Mesodermal cell (in vitro differentiated cells): ENCODE data around the gene ENTPD3.

Experiments
- H3K27ac ChIP-seq: 2 replicates; pipeline ENCODE4 v1.7.0; 2013; ENCODE audit warnings: mild to moderate bottlenecking, low read depth, low read length, moderate library complexity; ENCODE audit not compliant: severe bottlenecking
- H3K36me3 ChIP-seq: 2 replicates; pipeline ENCODE4 v1.7.1; 2013; ENCODE audit warnings: mild to moderate bottlenecking, low read length, moderate library complexity; ENCODE audit not compliant: control insufficient read depth, insufficient read depth
- H3K4me1 ChIP-seq: one replicate; pipeline ENCODE4 v1.7.1; 2013; ENCODE audit warnings: mild to moderate bottlenecking, low read length; ENCODE audit not compliant: insufficient read depth, control insufficient read depth, poor library complexity, severe bottlenecking
- H3K4me3 ChIP-seq: 2 replicates; pipeline ENCODE4 v1.7.0; 2013; ENCODE audit warnings: low read length, control low read depth, mild to moderate bottlenecking; ENCODE audit not compliant: insufficient read depth, poor library complexity, severe bottlenecking; ENCODE audit errors: extremely low read depth
- H3K9me3 ChIP-seq: 2 replicates; pipeline ENCODE4 v1.7.1; 2013; ENCODE audit warnings: mild to moderate bottlenecking, low read length, moderate library complexity; ENCODE audit not compliant: control insufficient read depth
- WGBS, 2 experiments: methylation state at CpG; one replicate each; pipeline ENCODE4 v1.1.5; 2013; ENCODE audit warnings: missing lambda C conversion rate in 2 of 2; ENCODE audit not compliant: insufficient coverage in 2 of 2; 5-methylcytosine and 5-hydroxymethylcytosine counted together

ENTPD3 gene

DNA sequence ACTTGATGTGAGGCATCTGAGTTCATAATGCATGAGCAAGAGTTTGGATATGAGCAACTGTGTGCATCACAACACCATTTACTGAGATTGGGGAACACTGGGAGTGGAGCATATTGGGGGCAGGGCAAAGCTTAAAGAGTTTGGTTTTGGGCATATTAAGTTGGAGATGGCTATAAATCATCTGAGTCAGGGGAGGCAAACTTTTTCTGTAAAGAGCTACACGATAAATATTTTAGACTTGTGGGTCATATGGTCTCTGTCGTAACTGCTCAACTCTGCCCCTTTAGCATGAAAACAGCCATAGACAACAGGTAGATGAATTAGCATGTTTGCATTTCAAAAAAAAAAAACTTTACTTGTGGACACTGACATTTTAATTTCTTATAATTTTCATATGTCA lies 20.0 kb downstream of the ENTPD3 start:
- H3K4me3 ChIP-seq = no peak overlapping the region
- no peaks in the 10 kb centered on the region for H3K4me1 ChIP-seq
- 88% methylated on average over 2 of the region's 2 CpGs; no CpG with 5 or more reads in 1 of the 2 experiments for WGBS, 2 experiments
- H3K9me3 ChIP-seq = no peaks in the 10 kb centered on the region
- no peak overlapping the region for H3K27ac ChIP-seq
- no peaks in the 10 kb centered on the region for H3K36me3 ChIP-seq

DNA sequence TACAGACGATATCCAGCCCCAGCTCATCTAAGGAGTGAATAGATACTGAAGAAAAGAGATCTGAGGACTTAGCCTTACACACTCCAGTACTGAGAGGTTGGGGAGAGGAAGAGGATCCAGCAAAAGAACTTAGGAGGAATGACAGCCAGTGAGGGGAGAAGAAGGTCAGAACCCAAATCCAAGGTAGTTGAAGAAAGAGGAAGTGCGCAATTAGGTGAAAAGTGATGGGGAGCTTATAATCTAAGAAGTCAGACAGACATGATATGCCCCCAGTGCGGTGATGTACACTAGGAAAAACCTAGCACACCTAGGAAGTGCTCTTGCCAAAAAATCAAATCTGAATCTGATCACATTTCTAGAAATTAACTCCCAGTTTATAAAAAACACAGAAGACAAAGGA lies 20.6 kb downstream of the ENTPD3 start:
- Histone ChIP-seq H3K9me3 (no peaks in the 10 kb centered on the region), H3K27ac (no peak overlapping the region), H3K4me3 (no peak overlapping the region), H3K36me3 (no peaks in the 10 kb centered on the region), H3K4me1 (no peaks in the 10 kb centered on the region)
- 86% methylated on average over 1 to 3 of the region's 3 CpGs for WGBS, 2 experiments

DNA sequence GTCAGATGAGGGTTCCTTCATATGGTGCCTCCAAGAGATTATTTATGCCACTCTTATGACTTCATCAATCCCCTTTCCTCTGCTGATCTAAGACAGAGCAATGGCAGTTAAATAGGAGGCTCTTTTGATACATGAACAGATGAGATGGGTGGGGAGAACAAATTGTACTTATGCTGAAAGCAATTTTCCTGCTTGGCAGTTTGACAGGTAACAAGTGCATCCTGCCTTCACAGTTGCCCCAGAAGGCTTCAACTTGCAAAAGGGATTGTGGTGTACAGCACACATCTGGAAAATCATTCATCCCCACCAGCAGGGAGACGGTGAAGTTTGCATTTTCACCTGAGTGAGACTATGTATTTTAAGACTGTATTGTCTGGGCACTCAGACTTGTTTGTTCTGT lies 27.3 kb downstream of the ENTPD3 start:
- no peak overlapping the region for H3K27ac ChIP-seq
- H3K36me3 ChIP-seq = no peaks in the 10 kb centered on the region
- no CpG with 5 or more reads among the region's 1 CpG for WGBS, 2 experiments

DNA sequence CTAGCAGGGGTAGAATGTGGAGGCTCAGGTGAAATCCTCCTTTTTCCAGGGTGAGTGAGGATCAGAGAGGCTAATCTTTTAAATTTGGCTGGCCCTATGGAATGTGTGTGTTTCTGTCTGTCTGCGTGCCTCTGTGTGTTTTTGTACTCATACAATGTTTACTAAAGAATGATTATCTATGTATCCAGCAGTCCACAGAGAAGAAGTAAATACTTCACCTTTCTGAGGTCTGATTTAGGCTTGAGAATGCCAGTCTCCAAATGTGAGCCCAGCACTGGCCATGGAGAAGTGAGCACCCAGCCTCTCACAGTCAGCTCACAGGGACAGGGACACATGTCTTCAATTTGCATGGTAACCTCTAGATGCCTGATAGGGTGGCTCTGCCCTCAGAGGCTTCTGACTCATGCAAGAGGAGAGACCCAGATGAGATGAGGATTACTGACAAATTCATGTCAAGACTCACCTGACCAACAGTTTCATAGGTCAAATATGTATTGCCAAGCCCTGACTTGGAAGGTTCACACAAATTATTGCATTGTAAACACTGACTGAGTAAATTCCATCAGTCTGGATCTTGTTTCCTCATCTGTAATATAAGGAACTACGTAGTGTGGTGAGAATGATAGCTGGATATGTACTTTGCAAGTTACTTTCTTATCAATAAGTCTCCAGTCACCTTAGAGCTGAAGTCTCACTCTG lies 31.0 kb downstream of the ENTPD3 start:
- Histone ChIP-seq H3K4me3 (no peak overlapping the region), H3K27ac (no peak overlapping the region), H3K4me1 (no peaks in the 10 kb centered on the region), H3K9me3 (no peaks in the 10 kb centered on the region), H3K36me3 (no peaks in the 10 kb centered on the region)
- WGBS, 2 experiments = no CpG with 5 or more reads among the region's 2 CpGs

More for the DNA sequence above, 27.3 kb downstream of the ENTPD3 start:
- H3K4me1 ChIP-seq = no peaks in the 10 kb centered on the region
- H3K4me3 ChIP-seq = no peak overlapping the region
- H3K9me3 ChIP-seq = no peaks in the 10 kb centered on the region

DNA sequence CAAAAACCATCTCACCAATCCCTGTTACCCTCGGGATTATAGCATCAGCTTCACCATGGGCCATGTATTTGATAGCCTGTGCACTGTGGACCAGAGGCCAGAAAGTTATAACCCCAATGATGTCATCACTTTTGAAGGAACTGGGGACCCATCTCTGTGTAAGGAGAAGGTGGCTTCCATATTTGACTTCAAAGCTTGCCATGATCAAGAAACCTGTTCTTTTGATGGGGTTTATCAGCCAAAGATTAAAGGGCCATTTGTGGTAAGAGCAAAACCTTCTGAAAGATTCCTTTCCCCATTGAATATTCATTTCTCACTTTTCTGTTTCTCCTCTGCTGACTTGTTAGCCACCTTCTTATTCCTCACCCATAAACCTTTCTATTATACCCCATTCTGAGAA lies 35.9 kb downstream of the ENTPD3 start:
- no peaks in the 10 kb centered on the region for H3K9me3 ChIP-seq
- H3K36me3 ChIP-seq = no peaks in the 10 kb centered on the region
- no peak overlapping the region for H3K27ac ChIP-seq
- 57% methylated on average over 1 of the region's 1 CpG; no CpG with 5 or more reads in 1 of the 2 experiments for WGBS, 2 experiments
- H3K4me3 ChIP-seq = no peak overlapping the region
- H3K4me1 ChIP-seq = no peaks in the 10 kb centered on the region

DNA sequence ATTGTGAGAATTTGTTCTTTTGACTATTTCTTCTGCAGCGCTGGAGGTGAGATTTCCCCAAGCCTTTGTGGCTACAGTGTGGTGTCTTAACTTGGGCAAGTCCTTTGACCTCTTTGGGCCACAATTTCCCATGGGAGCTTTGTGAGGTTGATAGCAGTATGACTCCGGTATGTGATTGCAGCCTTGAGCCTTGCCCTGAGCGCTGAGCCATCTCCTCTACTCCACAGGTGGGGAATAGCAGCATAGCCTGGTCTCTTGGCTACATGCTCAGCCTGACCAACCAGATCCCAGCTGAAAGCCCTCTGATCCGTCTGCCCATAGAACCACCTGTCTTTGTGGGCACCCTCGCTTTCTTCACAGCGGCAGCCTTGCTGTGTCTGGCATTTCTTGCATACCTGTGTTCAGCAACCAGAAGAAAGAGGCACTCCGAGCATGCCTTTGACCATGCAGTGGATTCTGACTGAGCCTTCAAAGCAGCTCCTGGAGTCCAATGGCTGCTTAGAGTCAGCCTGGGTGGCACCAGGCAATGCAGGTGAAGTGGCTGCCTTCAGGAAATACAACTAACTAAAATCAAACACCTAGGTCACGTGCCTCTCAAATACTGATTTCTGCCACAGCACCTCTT lies 40.2 kb downstream of the ENTPD3 start:
- 83 to 96% methylated on average over 7 of the region's 8 CpGs for WGBS, 2 experiments
- Histone ChIP-seq H3K9me3 (no peaks in the 10 kb centered on the region), H3K36me3 (no peaks in the 10 kb centered on the region), H3K4me1 (no peaks in the 10 kb centered on the region), H3K27ac (no peak overlapping the region), H3K4me3 (no peak overlapping the region)

DNA sequence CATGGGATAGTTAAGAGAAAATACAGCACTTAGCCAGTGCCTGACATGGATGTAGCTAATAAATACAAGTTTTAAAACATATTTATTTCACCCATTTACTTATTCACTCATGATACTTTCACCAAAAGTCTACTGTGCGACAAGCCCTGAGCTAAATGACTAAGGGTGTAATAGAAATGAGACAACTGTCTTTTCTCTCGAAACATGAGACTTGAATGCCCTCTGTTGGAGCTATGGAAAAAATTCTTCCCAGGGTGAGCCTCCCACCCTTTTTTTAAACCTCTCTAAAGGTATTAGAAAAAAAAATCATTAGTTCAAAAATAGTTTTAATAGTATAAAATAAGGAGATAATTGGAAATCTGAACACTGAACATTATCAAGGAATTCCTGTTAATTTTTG lies 45.8 kb downstream of the ENTPD3 start:
- Histone ChIP-seq H3K4me1 (no peaks in the 10 kb centered on the region), H3K4me3 (no peak overlapping the region), H3K36me3 (no peaks in the 10 kb centered on the region), H3K27ac (no peak overlapping the region), H3K9me3 (no peaks in the 10 kb centered on the region)
- WGBS, 2 experiments = no CpG with 5 or more reads among the region's 2 CpGs

DNA sequence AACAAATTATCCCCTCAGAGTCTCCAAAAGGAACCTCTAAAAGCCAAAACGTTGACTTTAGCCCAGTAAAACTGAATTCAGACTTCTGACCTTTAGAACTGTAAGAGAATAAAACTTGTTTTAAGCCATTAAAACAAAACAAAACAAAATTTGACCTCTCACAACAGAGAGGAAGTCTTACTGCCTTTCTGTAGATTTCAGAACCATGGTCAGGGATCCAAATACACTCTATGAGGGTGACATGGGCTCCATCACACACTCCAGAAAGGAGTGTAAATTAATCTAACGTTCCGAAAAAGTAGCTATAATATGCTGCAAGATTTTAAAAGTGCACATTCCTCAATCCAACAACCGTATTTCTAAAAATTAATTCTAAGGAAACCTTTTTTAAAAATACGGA lies 50.9 kb downstream of the ENTPD3 start:
- Histone ChIP-seq H3K4me1 (no peaks in the 10 kb centered on the region), H3K9me3 (no peaks in the 10 kb centered on the region), H3K4me3 (no peak overlapping the region), H3K27ac (no peak overlapping the region), H3K36me3 (no peaks in the 10 kb centered on the region)
- no CpG with 5 or more reads among the region's 5 CpGs for WGBS, 2 experiments

DNA sequence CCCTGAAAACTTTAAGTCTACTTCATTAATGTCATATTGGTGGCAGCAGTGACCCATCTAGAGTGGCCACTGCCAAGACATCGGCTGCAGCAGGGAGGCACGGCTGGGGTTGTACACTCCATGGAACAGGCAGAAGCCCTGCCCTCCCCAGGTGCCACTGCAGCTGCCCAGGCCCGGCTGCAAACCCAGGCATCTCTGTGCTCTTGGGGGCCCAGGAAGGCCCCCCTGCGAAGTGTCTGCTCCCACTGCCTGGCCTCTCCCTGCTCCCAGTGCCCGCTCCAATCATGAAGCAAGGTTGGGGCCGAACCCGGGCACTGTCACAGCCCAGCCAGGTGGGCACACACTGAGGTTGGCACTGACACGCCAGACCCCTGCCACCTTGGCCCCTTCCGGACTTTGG lies 58.1 kb downstream of the ENTPD3 start:
- no peaks in the 10 kb centered on the region for H3K36me3 ChIP-seq
- H3K4me1 ChIP-seq = no peaks in the 10 kb centered on the region
- no peaks in the 10 kb centered on the region for H3K9me3 ChIP-seq
- no peak overlapping the region for H3K27ac ChIP-seq
- WGBS, 2 experiments = 87 to 95% methylated on average over 7 to 8 of the region's 9 CpGs
- no peak overlapping the region for H3K4me3 ChIP-seq

DNA sequence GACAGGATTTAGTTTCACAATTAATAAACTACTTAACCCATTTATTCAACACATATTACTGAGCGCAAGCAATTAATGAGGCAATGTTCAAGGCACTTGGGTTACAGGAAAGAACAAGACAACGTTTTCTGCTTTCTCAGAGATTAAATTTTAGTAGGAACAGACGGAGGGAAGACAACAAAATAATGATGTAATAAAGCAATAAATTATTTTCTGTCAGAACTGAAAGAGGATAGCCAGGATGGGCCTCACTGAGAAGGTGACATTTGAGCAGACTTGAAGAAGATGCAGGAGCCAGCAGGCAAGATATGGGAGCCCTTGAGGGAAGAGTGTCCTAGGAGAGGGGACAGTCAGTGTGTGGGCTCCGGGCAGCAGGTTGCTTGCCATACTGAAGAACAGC lies 58.9 kb downstream of the ENTPD3 start:
- no peak overlapping the region for H3K4me3 ChIP-seq
- 78 to 83% methylated on average over 2 to 3 of the region's 4 CpGs for WGBS, 2 experiments
- no peaks in the 10 kb centered on the region for H3K4me1 ChIP-seq
- no peaks in the 10 kb centered on the region for H3K9me3 ChIP-seq
- no peak overlapping the region for H3K27ac ChIP-seq
- no peaks in the 10 kb centered on the region for H3K36me3 ChIP-seq

DNA sequence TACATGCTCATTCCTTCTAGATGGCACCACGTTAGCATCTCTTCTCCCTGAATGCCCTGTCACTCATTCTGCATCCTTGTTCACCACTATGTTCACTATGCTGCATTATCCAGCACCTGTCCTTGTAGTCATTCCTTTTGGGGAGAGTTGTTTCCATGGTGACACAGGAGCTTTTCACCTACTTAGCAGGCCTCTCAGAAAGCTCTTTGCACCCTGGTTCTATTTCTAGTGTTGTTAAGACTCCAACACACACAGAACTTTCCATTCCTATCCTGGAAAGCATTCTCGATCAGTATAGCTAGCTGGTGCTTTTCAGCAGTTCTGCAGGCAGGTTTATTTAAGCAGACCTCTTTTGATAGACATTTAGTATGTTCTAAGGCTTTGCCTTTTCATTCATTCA lies 63.5 kb downstream of the ENTPD3 start:
- Histone ChIP-seq H3K36me3 (no peaks in the 10 kb centered on the region), H3K9me3 (no peaks in the 10 kb centered on the region), H3K4me3 (no peak overlapping the region), H3K27ac (no peak overlapping the region), H3K4me1 (peaks cover 12% of the 10 kb centered on the region)
- no CpG with 5 or more reads among the region's 2 CpGs for WGBS, 2 experiments
